Spinal cord (tissue), 10 donors: ENCODE measurements around the gene CNIH3. TPM values are rescaled to one million over a fixed set of nuclear protein-coding genes. Genes with fewer than 3 reads are reported as not detected.

Experiments
- DNase-seq, 6 donors: peaks; one replicate each; pipeline versions ENCODE4 v3.0.0 to v3.0.0-alpha.2; 2013 to 2015; ENCODE audit warnings: low spot score in 6 of 6, low read depth in 4 of 6
- H3K27ac ChIP-seq: one replicate; pipeline ENCODE4 v1.5.1; 2013; ENCODE audit warnings: low read depth, low read length, control low read depth
- H3K27me3 ChIP-seq: one replicate; pipeline ENCODE4 v1.6.1; 2013; ENCODE audit warnings: low read length; ENCODE audit not compliant: control insufficient read depth, insufficient read depth
- H3K36me3 ChIP-seq: one replicate; pipeline ENCODE4 v1.6.1; 2013; ENCODE audit warnings: low read length; ENCODE audit not compliant: control insufficient read depth, insufficient read depth
- H3K4me1 ChIP-seq: one replicate; pipeline ENCODE4 v1.6.1; 2013; ENCODE audit warnings: low read length; ENCODE audit not compliant: control insufficient read depth, insufficient read depth
- H3K4me3 ChIP-seq: one replicate; pipeline ENCODE4 v1.5.1; 2013; ENCODE audit warnings: low read depth, low read length, control low read depth
- H3K9me3 ChIP-seq: one replicate; pipeline ENCODE4 v1.6.1; 2013; ENCODE audit warnings: low read length; ENCODE audit not compliant: control insufficient read depth, insufficient read depth
- WGBS: methylation state at CpG from one replicate; pipeline ENCODE4 v1.1.5; 2013; ENCODE audit warnings: missing lambda C conversion rate; ENCODE audit not compliant: insufficient coverage; 5-methylcytosine and 5-hydroxymethylcytosine counted together
- polyA plus RNA-seq, 2 donors: library from polyadenylated mRNA; unstranded; fragments of 120-200 nt; gene quantifications; one replicate each; pipeline ENCODE4 v1.2.1, GENCODE V29; 2013; ENCODE audit not compliant: insufficient read length in 2 of 2
- total RNA-seq, 2 donors: library from RNA; depleted of rRNA in 1 of 2; stranded (reverse); fragments of 120-200 nt in 1 of 2; fragments of >200 nt in 1 of 2; gene quantifications; one replicate each; pipeline versions ENCODE4 v1.2.3 to v1.2.4, GENCODE V29; 2013 to 2014
- donor health status: healthy.

Gene CNIH3
- total and polyA plus RNA-seq, 4 donors = 8.3 to 18.6 (median 13.1) TPM

DNA sequence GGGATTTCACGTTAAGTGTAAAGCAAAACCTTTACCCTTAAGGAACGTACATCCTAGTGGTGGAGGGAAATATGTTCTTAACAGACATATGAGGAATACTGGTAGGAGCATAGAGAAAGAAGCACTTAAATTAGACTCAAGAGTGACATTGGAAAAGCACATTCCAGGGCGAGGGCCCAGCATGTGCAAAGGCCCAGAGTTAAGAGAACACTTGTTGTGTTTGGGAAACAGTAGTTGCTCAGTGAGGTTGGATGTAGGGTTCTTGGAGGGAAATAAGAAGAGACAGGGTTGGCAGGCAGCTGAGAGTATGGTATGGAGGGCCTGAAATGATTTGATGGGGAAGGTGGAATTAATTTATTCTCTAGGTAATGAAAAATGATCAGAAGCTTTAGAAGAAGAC lies 115.5 kb downstream of the CNIH3 start:
- Histone ChIP-seq H3K9me3 (no peaks in the 10 kb centered on the region), H3K27ac (no peak overlapping the region)
- 50% methylated on average over 2 of the region's 3 CpGs for WGBS

GRCh38 chr1:224732377-224733026 lies 116.4 kb downstream of the CNIH3 start:
- no peak overlapping the region for H3K27ac ChIP-seq
- DNase-seq = no peak
- no peaks in the 10 kb centered on the region for H3K36me3 ChIP-seq
- 68% methylated on average over 8 of the region's 9 CpGs for WGBS
- no peaks in the 10 kb centered on the region for H3K9me3 ChIP-seq
- H3K4me3 ChIP-seq = no peak overlapping the region
- no peaks in the 10 kb centered on the region for H3K27me3 ChIP-seq
- peaks cover 11% of the 10 kb centered on the region for H3K4me1 ChIP-seq

More for the DNA sequence above, 115.5 kb downstream of the CNIH3 start:
- no peaks in the 10 kb centered on the region for H3K27me3 ChIP-seq
- no peak overlapping the region for H3K4me3 ChIP-seq
- no peak for DNase-seq
- no peaks in the 10 kb centered on the region for H3K36me3 ChIP-seq
- peaks cover 3% of the 10 kb centered on the region for H3K4me1 ChIP-seq

DNA sequence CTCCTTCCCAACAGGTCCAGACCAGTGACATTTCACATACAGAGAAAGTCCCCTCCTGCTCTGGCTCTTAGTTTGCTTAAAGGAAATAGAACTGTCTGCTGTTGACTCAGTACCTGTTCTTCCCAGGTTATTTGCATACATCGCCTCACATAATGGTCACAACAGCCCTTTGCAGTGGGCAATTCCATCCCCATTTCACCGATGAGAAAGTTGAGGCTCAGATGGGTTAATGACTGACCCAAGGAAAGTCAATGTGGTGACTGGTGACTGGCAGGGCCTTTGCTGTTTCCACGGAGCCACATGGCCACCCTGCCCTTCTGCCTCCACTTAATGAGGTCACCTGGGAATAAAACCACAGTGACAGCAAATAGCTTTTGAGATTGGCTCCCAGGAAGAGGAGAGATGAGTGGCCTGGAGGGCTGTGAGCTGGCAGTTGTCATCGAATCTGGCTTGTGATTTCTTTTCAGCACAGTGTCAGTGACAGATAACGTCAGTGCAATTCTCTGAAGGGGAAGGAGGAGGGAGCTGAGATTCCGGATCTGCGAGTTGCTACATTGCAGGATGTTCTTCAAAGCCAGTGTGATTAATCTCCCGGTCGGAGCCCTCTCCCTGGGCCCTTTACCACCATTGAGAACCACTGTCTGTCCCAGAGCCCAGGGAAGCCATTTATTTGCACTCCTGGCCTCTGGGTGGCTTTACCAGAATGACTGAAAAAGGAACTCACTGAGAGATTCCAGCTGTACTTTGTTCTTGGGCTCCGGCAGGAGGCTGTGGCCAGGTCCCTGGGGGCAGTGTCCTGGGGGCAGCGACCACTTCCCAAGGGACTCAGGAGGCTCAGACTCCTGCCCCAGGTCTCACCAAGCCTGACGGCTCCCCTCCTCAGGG lies 117.2 kb downstream of the CNIH3 start:
- peak in 2 of 6 donors; percentile 38 to 41 for DNase-seq

GRCh38 chr1:224734261-224734935 lies 118.3 kb downstream of the CNIH3 start:
- H3K4me1 ChIP-seq = peaks cover 12% of the 10 kb centered on the region
- WGBS = 94% methylated on average over 10 of the region's 13 CpGs
- no peak for DNase-seq
- H3K36me3 ChIP-seq = no peaks in the 10 kb centered on the region
- no peak overlapping the region for H3K27ac ChIP-seq
- no peak overlapping the region for H3K4me3 ChIP-seq
- no peaks in the 10 kb centered on the region for H3K9me3 ChIP-seq
- no peaks in the 10 kb centered on the region for H3K27me3 ChIP-seq

More for the DNA sequence above, 117.2 kb downstream of the CNIH3 start:
- Histone ChIP-seq H3K27ac (no peak overlapping the region), H3K4me3 (no peak overlapping the region), H3K9me3 (no peaks in the 10 kb centered on the region), H3K4me1 (peaks cover 12% of the 10 kb centered on the region), H3K36me3 (no peaks in the 10 kb centered on the region), H3K27me3 (no peaks in the 10 kb centered on the region)
- 20% methylated on average over 9 of the region's 12 CpGs for WGBS

- H3K27me3 ChIP-seq = no peaks in the 10 kb centered on the region
- no peak for DNase-seq
- peaks cover 12% of the 10 kb centered on the region for H3K4me1 ChIP-seq
- no peaks in the 10 kb centered on the region for H3K36me3 ChIP-seq
- H3K27ac ChIP-seq = no peak overlapping the region
- H3K9me3 ChIP-seq = no peaks in the 10 kb centered on the region
- 98% methylated on average over 6 of the region's 6 CpGs for WGBS
- no peak overlapping the region for H3K4me3 ChIP-seq
These were observed 119.0 kb downstream of the CNIH3 start for GRCh38 chr1:224735159-224735558.

DNA sequence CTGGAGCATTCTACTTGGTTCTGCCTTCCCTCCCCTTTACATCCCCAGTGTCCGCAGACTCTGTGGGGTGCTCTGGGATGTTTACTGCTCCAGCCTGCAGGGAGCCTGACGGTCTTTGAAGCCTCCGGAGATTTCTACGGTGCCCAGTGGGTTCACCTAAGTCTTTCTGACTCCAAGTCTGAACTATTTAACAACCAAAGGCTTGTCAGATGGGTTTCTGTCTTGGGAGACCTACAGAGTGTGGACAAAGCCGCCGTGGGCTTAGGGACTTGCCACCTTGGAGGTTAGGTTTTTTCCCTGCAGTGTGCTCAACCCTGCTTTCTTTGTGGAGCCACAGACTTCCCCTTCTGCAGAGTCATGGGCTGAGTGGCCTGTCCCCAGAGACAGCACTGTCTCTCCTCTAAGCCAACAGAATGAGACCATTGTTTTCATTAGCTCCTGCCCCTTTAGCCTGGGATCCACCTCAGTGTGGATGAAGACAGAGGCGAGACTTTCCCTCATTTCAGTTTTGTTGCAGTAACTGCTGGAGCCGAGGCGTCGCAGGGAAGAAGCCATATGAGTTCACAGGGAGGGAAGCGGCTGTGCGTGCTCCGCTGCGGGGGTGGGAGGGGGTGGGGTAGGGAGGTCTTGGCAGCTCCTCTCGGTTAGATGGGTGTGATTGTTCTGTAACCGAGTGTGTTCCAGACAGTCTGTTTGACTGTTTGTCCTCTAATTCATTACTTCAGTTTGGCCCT lies 120.7 kb downstream of the CNIH3 start:
- Histone ChIP-seq H3K4me3 (no peak overlapping the region), H3K4me1 (peaks cover 12% of the 10 kb centered on the region), H3K27me3 (no peaks in the 10 kb centered on the region), H3K27ac (no peak overlapping the region), H3K9me3 (no peaks in the 10 kb centered on the region), H3K36me3 (no peaks in the 10 kb centered on the region)
- 23% methylated on average over 11 of the region's 16 CpGs for WGBS
- peak in 4 of 6 donors; percentile 13 to 74 (median 32) for DNase-seq

DNA sequence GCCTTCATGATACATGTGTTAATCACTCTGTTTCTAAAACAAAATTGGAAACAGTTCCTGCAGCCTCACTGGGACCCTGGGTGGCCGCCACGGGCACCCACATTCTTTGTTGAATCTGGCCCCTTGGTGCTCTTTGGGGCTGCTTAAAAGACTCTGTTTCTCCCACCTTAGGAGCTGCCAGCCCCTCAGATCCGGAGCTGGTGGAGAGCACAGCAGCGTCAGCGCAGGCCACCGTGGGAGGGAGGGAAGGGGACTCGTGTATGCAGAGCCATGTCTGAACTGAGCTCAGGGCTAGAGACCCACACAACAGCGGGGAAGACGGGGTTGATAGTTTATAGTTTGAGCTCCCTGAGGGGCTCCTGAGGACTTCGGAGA lies 121.2 kb downstream of the CNIH3 start:
- peak in 1 of 6 donors; percentile 28 for DNase-seq
- H3K4me3 ChIP-seq = no peak overlapping the region
- no peak overlapping the region for H3K27ac ChIP-seq
- 18% methylated on average over 9 of the region's 10 CpGs for WGBS
- no peaks in the 10 kb centered on the region for H3K9me3 ChIP-seq
- no peaks in the 10 kb centered on the region for H3K27me3 ChIP-seq
- peaks cover 12% of the 10 kb centered on the region for H3K4me1 ChIP-seq
- no peaks in the 10 kb centered on the region for H3K36me3 ChIP-seq

GRCh38 chr1:224739303-224739996 lies 123.3 kb downstream of the CNIH3 start:
- Histone ChIP-seq H3K4me1 (peaks cover 12% of the 10 kb centered on the region), H3K27ac (no peak overlapping the region), H3K36me3 (no peaks in the 10 kb centered on the region), H3K9me3 (no peaks in the 10 kb centered on the region), H3K27me3 (no peaks in the 10 kb centered on the region), H3K4me3 (no peak overlapping the region)
- 76% methylated on average over 10 of the region's 12 CpGs for WGBS
- no peak for DNase-seq
